ENCODE data around the gene PANK2. TPM values are rescaled to one million over a fixed set of nuclear protein-coding genes. Genes with fewer than 3 reads are reported as not detected.
"Not testable (repeated sequence)": the region's sequence is repeated elsewhere in the genome, so short reads cannot be mapped to it uniquely, and the experiment has no call there.

The PANK2 gene
- total and polyA plus RNA-seq, 2 experiments from 2014 or later: 24.1 to 33.4 TPM

DNA sequence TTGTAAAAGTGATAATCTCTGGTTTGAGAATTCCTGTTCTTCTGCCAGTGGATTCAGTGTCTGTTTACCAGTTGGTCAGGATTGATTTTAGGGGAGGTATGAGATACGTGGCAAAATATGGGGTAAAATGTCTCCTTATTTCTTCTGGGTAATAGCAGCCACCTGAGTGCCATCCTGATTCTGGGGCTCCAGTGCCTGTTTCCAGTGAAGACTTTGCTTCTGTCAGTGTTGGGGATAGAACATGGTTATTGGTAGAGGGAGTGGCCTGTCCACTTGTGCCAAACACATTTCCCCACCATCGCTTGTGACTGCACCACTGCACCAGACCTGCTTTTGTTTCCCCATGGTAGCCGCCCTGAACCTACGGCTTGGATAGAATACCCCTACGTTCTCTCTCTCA lies 15.7 kb downstream of the PANK2 start:
- no peak for DNase-seq (ENCODE audit: low read depth in 1 of 2, low spot score in 1 of 2)
- Histone ChIP-seq H3K27me3 (no peaks in the 10 kb centered on the region), H3K9me3 (ENCODE audit: low read depth) (no peaks in the 10 kb centered on the region), H3K4me1 (ENCODE audit: low read depth) (no peaks in the 10 kb centered on the region), H3K27ac (peak overlapping the region; percentile 28), H3K36me3 (peaks cover 18% of the 10 kb centered on the region), H3K4me3 (no peak overlapping the region)
- no peak for TF ChIP-seq CTCF (IDR thresholded peaks at IDR 0.05; ENCODE audit: low read depth, low read length)

DNA sequence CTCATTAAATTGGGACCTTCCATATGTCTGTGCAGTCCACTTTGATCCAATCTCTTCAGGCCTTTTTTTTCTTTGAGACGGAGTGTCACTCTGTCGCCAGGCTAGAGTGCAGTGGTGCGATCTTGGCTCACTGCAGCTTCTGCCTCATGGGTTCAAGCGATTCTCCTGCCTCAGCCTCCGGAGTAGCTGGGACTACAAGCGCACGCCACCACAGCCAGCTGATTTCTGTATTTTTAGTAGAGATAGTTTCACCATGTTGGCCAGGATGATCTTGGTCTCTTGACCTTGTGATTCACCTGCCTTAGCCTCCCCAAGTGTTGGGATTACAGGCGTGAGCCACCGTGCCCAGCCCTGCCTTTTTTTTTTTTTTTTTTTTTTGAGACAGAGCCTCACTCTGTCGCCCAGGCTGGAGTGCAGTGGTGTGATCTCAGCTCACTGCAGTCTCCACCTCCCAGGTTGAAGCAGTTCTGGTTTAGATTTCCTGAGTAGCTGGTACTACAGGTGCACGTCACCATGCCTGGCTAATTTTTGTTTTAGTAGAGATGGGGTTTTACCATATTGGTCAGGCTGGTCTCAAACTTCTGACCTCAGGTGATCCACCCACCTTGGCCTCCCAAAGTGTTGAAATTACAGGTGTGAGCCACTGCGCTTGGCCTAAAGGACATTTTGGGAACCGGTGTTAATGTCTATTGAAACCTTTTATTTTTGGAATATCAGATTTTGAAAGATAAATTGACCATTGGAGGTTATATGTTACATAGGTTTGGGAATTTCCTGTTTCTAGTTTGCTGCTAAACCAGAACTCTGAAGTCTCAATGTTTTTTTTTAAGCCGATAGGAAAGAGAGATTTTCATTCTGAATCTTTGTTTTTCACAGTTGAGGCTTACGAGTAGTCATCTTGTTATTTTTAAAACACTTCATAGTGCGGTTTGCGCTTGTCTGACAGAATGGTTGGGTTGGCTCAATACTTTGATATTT lies 17.8 kb downstream of the PANK2 start:
- H3K27ac ChIP-seq; H3K27me3 ChIP-seq; H3K9me3 ChIP-seq (ENCODE audit: low read depth); H3K4me1 ChIP-seq (ENCODE audit: low read depth); H3K4me3 ChIP-seq; DNase-seq (ENCODE audit: low read depth in 1 of 2, low spot score in 1 of 2): not testable (repeated sequence)
- H3K36me3 ChIP-seq: peaks cover 30% of the 10 kb centered on the region

GRCh38 chr20:3908667-3909066 lies 19.5 kb downstream of the PANK2 start:
- H3K36me3 ChIP-seq: peaks cover 36% of the 10 kb centered on the region
- H3K27me3 ChIP-seq: no peaks in the 10 kb centered on the region
- no peak for TF ChIP-seq CTCF (IDR thresholded peaks at IDR 0.05; ENCODE audit: low read depth, low read length)
- no peak for DNase-seq (ENCODE audit: low read depth in 1 of 2, low spot score in 1 of 2)
- H3K4me3 ChIP-seq: no peak overlapping the region
- H3K27ac ChIP-seq: no peak overlapping the region
- H3K4me1 ChIP-seq (ENCODE audit: low read depth): peaks cover 7% of the 10 kb centered on the region
- H3K9me3 ChIP-seq (ENCODE audit: low read depth): no peaks in the 10 kb centered on the region

GRCh38 chr20:3909952-3910366 lies 20.8 kb downstream of the PANK2 start:
- H3K27me3 ChIP-seq: no peaks in the 10 kb centered on the region
- H3K9me3 ChIP-seq (ENCODE audit: low read depth): no peaks in the 10 kb centered on the region
- no peak for TF ChIP-seq CTCF (IDR thresholded peaks at IDR 0.05; ENCODE audit: low read depth, low read length)
- peaks cover 7% of the 10 kb centered on the region for H3K4me1 ChIP-seq (ENCODE audit: low read depth)
- H3K4me3 ChIP-seq: no peak overlapping the region
- H3K36me3 ChIP-seq: peaks cover 41% of the 10 kb centered on the region
- H3K27ac ChIP-seq: peak overlapping the region; percentile 54
- no peak for DNase-seq (ENCODE audit: low read depth in 1 of 2, low spot score in 1 of 2)

DNA sequence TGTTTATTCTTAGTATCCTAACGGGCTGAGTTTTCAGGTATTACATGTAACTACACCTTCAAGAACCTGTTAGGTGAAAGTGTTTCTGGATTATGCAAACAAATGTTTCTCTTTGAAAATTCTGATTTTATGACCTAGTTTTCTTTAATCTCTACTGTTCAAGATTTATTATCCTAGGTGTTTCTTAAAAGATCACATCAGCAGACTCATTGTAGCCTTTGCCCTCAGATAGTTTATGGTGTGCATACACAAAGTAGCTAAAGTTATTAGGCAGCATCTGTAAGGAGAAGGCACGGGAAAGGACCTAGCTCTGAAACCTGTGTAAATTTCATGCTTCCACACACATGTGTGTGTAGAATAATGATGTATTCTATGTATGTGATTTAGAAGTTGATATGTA lies 21.7 kb downstream of the PANK2 start:
- Histone ChIP-seq H3K36me3 (peaks cover 41% of the 10 kb centered on the region), H3K4me1 (ENCODE audit: low read depth) (peaks cover 7% of the 10 kb centered on the region), H3K27ac (no peak overlapping the region), H3K9me3 (ENCODE audit: low read depth) (no peaks in the 10 kb centered on the region), H3K27me3 (no peaks in the 10 kb centered on the region), H3K4me3 (no peak overlapping the region)
- TF ChIP-seq CTCF (IDR thresholded peaks at IDR 0.05; ENCODE audit: low read depth, low read length): no peak
- DNase-seq (ENCODE audit: low read depth in 1 of 2, low spot score in 1 of 2): no peak

DNA sequence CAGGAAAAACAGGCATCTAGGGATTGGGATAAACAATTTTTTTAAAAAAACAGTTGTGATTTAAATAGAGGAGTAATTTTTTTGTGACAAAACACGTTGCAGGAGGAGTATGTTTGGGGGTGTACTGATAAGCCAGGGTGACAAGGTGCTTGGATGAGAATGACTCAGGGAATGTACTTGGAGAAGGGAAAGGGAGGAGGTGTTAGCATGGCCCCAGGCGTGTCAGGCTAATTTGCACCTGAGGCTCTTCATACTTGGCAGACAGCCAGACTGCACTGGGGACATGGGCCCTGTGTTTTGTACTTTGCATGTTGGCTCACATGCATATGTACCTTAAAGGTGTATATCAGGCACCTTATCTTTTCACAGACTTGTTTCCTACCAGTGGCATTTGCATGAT lies 22.8 kb downstream of the PANK2 start:
- no peak for DNase-seq (ENCODE audit: low read depth in 1 of 2, low spot score in 1 of 2)
- peaks cover 41% of the 10 kb centered on the region for H3K36me3 ChIP-seq

More for the DNA sequence above, 22.8 kb downstream of the PANK2 start:
- TF ChIP-seq CTCF (IDR thresholded peaks at IDR 0.05; ENCODE audit: low read depth, low read length): no peak
- Histone ChIP-seq H3K27me3 (no peaks in the 10 kb centered on the region), H3K4me3 (no peak overlapping the region), H3K4me1 (ENCODE audit: low read depth) (peaks cover 7% of the 10 kb centered on the region), H3K27ac (peak overlapping the region; percentile 19), H3K9me3 (ENCODE audit: low read depth) (no peaks in the 10 kb centered on the region)

All from cardiac muscle cell (in vitro differentiated cells and primary cell).